ENCODE results near the gene RNF19B.

The RNF19B gene

DNA sequence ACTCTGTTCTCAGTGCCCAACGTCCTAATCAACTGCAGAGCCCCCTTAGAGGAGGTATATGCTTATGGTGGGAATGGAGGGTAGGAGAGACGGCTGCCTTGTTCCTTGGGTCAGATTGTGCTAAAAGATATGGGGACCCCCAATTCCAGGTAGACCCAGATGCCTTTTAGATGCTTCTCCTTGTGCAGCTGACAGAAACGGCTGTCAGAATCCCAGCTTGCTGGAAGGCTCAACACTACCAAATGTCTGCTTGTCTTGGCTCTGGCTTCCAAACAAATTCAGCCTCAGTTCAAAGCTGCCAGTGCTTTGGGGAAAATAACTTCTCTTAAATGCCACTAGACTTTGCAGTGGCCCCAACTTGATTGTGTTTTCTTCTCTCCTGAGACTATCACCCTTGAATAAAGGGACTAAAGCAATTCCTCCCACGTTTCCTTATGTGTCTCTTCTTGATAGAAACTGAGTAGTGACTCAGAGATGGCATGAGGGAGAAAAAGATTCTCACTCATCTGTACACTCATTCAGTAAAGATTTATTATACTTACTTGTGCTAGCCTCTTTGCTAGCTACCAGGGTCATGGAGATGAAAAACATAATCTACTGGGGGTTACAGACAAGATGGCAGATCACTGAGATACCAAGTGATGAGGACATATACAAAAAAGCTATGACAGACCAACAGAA lies 3.4 kb upstream of the RNF19B start:
- DNase-seq: no peak

DNA sequence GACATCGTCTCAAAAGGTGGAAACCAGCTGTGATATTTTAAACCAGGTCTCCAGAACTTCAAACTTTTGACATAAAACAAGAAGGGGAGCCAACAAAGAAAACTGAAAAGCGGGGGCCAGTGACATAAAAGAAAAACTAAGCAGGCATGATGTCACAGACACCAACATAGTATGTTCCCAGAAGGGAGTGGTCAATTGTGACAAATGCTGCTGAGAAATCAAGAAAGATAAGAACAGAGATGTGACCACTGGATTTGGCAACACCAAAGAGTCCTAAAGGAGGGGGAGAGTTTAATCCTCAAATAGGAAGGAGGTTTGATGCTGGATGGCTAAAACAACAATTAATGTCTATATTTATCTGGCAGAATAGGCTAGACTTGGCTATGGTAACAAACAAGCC lies 2.3 kb upstream of the RNF19B start:
- DNase-seq: no peak

DNA sequence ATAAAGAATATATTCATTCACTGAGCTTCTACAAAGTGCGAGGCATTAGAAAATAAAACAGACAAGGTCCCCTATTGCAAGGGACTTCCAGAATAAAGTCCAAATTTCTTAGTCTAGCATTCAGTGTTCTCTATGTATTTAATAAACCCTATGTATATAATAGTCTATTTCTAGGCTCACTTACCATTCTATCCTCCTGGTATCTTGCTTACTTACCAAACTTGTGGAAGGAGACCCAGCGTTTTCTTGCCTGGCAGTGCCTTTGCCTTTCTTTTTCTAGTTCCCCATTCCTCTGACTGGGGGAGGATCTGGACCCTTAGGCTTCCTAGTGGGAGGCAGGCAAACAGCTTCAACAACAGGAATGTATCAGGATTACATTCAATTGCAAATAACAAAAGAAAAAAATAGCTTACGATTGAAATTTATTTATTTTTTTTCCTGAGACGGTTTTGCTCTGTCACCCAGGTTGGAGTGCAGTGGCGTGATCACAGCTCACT lies 690 bp upstream of the RNF19B start:
- DNase-seq: no peak

DNA sequence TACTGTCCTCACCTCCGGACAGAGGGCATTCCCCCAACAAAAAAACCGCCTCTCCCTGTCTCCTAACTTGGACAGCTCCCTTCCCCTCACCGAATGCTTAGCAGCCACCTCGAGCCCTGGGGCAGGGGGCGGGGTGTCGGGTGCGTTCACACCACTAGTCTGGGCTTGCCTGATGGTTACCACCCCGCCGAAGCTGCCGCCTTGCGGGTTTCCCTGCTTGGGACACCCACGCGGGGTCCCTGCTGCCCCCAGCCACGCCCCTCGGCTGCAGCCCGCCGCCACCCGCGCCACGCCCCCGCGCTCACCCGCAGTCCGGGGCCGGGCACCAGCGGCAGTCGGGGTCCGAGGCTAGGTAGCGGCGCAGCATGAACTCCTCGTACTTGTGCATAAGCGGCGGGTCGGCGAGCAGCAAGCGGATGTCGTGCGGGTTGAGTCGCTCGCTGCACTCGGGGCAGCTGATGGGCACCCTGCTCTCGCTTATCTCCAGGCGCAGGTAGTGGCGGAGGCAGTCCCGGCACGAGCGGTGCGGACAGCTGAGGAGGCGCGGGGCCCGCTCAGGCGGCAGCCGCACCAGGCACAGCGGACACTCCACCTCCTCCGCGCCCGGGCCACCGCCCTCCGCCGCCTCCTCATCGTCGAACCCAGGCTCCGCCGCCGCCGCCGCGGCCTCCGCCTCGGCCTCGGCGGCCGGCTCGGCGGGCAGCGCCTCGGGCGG lies 706 bp downstream of the RNF19B start:
- DNase-seq: peak; percentile 69 to 70

DNA sequence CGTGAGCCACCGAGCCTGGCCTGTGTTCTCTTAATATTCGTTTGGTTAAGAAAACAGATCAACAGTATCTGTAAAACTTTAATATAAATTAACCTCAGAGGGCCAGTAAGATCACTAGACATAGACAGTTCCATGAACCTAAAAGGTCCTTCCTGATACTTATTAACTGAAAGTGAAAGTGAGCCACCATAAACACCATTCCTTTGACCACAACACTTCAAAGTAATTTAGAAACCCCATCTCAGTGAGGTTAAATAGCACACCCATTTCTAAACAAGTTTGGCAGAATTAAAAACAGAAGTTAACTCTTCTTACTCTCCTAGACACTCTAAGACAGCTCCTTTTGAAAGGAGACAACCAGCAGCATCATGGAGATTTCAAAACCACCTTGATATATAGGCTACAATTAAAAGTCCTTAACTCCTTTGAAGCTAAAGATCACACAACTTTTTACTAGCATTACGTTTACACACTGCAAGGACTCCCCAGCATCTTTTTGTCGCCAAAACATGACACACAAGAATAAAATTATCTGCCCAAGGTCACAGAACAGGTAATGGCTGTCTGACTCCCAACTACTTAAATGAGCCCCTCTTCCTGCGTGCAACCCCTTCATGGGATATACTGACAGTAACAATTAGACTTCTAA lies 2.2 kb downstream of the RNF19B start:
- peak in 1 of 2 donors; percentile 73 for DNase-seq

DNA sequence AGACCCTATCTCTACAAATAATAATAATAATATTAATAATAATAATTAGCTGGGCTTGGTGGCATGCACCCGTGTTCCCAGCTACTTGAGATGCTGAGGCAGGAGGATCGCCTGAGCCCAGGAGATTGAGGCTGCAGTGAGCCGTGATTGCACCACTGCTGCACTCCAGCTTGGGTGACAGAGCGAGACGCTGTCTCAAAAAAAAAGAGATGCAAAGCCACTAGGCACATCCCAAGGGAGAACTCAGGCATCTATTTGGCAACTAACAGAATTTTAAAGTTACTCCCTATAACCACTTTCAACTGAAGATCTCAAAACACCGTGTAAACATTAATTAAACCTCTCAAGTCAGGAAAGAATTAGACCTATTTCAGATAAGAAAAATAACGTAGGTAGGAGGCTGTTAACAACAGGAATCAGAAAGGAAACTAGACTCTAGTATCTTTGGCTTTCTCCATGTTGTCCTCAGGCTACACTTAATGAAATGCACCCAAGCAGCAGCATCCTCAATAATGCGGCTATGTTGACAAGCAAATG lies 3.7 kb downstream of the RNF19B start:
- no peak for DNase-seq

DNA sequence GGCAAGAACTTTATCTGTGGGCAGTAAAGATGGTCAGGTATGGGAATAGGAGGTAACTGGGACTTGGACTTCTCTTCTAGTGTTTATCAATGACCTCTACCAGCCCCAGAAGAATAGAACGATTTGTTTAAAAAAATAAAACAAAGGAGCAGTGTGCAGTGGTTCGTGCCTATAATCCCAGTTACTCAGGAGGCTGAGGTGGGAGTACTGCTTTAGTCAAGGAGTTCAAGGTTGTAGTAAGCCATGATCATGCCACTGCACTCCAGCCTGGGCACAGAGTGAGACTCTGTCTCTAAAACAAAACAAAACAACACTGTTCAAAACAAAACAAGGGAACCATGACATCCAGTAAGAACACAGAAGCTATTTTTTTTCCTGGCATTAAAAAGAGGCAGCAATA lies 4.3 kb downstream of the RNF19B start:
- DNase-seq: no peak

DNA sequence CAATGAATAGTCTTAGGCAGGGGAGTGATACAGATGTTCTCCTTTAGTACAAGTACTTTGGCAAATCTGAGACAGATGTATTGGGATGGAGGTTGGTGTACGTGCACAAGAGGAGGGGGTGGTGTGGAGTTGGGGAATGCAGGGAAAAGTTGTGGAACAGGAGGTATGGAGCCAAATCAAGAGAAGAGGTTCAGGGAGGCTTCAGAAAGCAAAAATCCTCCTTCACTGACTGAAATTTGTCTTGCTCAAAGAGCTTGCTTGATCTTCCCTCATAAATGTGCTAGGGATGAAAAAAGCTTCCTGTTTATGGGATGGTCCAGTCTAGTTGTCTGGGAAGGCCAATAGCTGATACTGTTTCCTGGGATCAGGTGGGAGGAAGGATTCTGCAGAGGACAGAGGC lies 5.8 kb downstream of the RNF19B start:
- no peak for DNase-seq

DNA sequence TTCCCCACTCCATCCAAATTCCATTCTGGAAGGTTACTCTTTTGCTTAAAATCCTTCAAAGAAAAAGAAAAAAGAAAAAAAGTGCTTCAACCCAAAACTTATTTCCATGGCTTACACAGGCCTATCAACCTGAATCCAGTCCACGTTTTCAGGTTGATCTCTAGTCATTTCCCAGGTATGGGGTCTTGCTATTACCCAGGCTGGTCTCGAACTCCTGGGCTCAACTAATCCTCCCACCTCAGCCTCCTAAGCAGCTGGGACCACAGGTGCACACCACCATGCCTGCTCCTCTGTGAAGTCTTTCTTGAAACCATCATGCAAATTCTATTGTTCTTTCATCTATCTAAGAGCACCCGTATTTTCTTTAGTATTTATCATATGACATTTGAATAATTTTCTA lies 7.6 kb downstream of the RNF19B start:
- no peak for DNase-seq

DNA sequence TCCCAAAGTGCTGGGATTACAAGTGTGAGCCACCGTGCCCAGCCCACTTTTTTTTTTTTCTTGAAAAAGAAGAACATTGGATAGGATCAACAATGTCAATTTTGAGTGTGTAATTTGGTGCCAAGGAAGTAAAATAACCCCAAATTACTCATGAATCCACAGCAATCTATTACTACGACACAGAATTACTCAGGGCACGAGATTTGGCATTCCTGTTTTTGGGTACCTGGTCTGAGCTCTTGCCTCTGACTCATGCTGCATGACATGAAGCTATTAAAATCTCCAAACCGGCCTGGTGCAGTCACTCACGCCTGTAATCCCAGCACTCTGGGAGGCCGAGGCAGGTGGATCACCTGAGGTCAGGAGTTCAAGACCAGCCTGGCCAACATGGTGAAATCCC lies 10.4 kb downstream of the RNF19B start:
- no peak for DNase-seq

DNA sequence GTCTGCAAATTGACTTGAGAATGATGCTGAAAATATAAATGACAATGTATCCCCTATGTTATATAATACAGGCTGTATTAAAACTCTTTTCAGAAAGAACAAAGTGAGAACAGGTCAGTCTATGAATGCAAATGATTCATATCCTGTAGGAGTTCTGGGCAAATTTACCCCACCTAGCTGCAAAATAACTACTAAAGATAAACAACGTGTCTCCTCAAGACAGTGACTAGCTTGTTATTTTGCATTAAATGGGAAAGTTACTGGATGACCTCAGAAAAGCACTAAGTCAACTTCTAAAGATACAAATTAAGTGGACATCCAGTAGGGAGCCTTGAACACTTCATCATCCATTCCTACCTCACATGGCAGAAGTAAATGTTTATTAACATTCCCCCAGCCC lies 11.1 kb downstream of the RNF19B start:
- no peak for DNase-seq

DNA sequence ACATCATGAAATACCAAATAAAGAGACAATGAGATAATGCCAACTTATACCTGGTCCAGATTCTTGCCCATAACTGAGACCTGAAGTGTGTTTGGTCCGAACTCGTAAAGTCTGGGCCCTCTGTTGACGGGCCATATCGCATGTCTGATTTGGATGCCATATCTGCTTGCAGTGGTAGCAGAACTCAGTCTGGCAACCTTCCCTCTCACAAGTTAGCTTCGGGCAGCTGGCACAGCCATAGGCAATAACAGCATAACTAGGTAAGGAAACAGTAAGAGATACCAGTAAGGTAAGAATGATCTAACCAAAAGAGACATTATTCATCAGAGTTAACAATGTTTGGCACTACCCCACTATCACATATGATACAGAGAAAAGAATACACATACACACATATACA lies 15.1 kb downstream of the RNF19B start:
- DNase-seq: no peak

DNA sequence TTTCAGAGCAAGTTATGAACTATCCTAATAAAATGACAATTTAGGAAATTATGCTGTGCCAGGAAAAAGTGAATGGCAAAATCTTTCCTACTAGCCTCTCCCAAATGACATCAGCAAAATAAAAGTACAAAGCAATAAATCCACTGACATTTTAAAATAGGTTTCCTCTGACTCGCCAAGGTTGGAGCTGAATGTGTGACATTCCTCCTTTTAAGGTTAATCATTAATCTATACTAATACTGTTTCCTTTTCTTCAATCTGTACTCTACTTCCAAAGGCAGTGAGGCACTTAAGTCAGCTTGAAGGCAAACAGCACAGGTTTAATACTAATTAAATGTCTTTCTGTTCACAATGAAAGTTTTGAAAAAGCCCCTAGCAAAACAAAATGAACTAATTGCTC lies 15.7 kb downstream of the RNF19B start:
- DNase-seq: no peak

DNA sequence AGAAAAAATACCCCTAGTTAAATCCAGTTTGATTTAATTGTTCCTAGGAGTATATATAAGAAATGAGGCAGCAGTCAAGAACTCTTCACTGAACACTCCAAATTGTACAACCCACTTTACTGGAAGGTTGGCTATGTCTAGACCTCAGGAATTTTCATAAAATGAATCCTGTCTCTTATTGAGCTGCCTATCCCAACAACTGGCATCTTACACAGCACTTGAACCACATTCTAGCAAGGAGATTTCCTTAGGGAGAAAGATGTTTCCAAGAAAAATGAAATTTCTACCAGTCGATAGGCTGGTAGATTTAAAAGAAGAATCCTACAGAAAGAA lies 16.3 kb downstream of the RNF19B start:
- DNase-seq: no peak

DNA sequence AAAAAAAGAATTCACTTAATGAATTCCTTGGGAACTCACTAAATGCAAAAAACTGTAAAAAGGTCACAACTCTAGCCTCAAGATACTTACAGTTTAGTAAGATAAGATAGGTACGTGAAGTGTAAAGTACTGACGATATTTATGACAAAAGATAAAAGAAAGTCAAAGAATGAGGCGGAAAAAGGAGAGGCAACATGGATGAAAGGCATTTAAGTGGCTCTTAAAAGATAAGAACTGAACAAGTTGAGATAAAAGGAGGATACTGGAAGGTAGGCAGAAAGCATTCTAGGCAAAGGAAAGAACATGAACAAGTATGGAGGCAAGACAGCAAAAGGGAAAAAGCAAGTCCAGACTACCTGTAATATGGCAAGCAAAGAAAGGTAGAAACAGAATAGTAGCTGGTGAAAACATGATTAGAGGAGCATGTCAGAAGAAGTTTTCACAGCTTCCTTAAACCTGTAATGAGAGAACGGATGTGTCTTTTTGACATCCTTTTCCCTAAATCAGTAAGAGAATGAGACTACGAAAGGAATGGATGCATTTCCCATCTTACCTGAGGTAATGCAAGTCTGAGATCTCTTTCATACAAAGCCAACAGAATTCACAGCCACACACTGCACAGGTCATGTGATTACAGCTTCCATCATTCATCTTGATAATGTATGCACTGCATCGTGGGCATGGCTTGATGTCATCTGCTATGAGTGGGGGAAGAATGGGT lies 16.8 kb downstream of the RNF19B start:
- DNase-seq: no peak

DNA sequence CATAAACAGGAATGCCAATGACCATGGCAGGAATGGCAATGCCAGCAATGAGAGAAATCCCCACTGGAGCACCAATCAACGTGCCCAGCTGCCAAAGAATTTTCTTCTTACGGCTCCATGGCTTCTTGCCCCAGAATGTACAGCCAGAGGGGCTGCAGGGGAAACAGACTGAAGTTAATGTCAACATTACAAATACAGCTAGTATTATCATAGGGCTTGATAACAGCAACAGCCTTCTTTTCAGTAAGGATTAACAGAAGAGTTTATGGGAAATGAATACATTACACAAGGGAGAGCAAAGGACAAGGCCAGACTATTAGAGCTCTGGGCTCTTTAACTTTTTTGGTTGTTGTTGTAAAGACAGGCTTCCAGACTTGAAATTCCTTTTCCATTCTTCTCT lies 18.2 kb downstream of the RNF19B start:
- DNase-seq: no peak

DNA sequence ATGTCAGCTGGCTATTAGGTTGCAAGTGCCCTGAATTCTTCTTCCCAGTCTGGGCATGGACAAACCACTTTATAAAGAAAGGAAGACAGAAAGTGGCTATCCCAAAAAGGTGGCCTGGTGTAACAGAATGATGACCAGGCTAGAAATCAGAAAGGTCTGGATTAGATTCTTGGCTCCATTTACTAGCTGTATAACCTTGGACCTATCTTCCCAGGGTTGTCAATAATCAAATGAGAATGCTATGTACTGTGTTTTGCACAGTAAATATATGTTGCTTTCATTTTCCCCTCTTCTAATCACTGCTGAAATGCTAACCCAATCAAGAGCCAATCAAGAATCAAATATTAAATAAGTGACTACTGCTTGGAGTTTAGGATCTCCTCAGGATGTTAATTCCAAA lies 20.4 kb downstream of the RNF19B start:
- no peak for DNase-seq

DNA sequence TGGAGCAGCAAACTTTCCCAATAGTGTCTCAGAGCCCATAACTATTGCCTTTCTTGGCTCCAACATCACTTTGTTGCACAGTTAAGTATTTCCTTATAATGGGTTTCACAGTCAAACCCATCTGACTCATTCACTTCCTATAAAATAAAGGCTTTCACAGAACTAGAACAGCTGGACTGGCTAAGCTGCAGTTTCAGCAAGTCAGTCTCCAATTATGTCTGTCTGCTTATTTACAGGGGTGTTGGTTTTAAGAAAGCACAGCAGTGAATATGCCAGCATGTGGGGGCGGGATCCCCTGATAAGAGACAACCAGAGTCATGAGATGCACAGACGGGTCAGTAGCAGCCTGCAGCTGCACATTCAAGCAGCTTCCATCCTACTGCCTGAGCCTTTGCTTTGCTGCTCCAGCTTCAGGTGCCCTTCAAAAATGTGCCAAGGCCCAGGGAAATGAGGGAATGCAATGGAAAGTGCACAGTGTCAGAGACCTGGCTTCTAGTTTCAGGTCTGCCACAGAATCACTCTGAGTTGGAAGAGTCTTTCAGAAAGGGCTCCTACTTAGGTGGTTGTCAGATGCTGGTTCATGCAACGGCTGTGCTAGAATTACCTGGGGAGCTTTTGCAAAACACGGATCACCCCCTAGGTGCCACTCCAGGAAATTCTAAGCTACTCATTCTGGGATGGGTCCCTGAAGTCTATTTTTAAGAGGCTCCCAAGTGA lies 24.8 kb downstream of the RNF19B start:
- no peak for DNase-seq

DNA sequence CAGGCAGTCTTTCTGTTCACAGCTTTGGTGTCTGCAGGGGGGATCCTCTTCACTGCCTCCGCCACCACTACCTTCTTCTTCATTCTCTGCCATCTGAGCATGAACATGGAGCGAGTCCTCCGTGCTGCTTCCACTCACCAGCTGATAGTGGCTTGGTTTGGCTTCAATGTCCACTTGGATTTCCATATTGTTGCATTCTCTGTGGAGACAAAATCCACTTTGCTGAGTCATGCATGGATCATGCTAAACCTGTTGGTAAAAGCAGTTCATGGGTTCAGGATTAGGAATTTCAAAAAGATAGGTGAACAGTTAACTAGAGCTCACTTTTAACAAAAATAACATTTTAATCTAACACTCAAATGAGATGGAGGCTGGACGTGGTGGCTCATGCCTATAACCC lies 27.5 kb downstream of the RNF19B start:
- DNase-seq: no peak

DNA sequence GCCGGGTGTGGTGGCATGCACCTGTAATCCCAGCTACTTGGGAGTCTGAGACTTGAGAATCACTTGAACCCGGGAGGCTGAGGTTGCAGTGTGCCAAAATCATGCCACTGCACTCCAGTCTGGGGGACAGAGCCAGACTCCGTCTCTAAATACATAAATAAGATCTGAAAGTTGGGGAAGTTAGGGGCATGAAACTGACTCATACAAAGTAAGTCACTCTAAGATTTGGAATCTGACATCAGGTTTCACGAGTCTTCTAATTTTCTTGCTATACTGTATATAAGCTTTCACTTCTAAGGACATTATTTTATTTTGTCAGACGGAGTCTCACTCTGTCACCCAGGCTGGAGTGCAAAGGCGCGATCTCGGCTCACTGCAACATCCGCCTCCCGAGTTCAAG lies 30.1 kb downstream of the RNF19B start:
- DNase-seq: no peak

DNA sequence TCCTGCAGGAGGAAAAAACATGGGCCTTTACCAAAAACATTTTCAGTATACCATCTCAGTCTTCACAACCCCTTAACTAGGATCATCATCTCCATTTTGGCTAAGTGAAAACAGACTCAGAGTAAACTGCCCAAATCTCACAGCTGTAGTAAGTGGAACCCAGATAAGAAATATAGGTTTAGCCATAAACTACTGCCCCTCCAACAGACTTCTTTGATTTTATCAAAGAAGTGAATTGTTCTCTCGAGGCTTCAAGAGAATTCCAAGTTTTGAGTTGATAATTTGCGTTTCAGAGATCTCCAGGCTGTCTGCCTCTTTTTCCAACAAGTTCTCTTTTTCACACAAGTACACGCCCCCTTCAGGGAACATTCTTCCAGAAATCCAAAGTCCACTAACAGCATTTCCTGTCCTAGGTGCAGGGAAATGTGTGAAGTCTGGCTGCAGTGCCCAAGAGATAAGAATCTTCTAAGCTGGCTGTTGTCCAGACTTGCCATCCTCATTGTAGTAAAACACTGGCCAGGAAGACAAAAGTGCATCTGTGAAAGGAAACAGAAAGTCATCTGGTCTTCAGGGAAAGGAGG lies 30.8 kb downstream of the RNF19B start:
- no peak for DNase-seq

DNA sequence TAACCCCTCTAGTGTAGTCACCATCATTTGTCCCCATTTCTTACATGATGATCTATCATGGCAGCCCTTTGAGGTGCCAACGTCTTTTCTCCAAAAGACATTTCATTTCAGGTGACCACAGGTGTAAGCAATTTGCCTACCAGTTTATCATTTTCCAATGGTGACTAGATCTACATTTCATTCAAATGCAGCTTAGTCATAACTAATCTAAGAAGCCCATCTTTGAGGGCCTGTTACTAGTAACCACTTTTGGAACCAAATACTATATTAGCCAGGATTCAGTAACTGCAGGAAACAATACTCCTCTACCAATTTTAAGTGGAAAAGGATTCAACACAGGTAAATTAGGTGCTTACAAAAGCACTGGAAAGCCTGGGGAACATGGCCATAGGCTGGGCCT lies 32.8 kb downstream of the RNF19B start:
- DNase-seq: no peak
